Stimulated activated CD4-positive, alpha-beta T cell treated with anti-CD3 and anti-CD28 coated beads, Interleukin-4, amount 100 ng/mL, for 1 hour (primary cell): Measurements from ENCODE around the gene KDM2A.
A peak's percentile ranks its signal among the peaks of the same experiment; 100 is the strongest.

ENCODE experiments used
- DNase-seq: peaks from one replicate; pipeline ENCODE4 v3.0.0-alpha.2; 2020

The KDM2A gene

DNA sequence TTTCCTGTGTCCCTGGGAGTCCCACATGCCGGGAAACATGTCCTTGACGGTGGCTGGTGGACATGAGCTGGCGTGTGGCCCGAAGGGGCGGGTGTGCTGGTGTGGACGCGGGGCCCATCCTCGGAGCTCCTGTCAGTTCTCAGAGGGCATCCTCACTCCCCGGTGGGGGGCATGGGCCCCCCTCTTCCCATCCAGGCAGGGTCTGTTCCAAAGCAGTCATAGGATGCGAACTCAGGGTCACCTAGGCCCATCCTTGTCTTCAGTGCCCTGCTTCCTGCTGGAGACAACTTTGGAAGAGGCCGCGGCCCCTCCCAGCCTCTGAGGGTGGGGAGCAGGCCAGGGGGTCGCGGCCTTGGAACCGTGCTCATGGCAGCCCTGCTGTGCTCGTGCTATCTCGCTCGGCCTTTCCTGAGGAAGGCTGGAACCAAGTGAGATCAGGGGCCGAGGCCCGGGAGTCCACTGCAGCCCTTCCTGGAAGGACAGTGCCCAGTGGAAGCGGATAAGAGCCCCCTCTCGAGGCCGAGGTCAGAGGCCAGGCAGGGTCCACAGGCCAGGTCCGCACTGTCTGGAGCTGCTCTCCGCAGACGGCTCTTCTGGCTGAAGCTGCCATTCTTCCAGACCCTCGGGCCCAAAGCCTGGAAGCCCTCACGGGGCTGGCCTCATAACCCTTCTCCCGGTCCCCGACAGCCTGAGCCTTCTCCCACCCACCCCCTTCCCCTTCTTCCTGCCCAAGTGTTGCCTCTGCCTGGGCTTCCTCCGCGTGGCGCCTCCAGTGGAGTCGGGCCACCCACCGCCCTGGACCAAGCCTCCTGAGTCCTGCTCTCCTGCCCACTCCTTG lies 155.9 kb downstream of the KDM2A start:
- DNase-seq: no peak

DNA sequence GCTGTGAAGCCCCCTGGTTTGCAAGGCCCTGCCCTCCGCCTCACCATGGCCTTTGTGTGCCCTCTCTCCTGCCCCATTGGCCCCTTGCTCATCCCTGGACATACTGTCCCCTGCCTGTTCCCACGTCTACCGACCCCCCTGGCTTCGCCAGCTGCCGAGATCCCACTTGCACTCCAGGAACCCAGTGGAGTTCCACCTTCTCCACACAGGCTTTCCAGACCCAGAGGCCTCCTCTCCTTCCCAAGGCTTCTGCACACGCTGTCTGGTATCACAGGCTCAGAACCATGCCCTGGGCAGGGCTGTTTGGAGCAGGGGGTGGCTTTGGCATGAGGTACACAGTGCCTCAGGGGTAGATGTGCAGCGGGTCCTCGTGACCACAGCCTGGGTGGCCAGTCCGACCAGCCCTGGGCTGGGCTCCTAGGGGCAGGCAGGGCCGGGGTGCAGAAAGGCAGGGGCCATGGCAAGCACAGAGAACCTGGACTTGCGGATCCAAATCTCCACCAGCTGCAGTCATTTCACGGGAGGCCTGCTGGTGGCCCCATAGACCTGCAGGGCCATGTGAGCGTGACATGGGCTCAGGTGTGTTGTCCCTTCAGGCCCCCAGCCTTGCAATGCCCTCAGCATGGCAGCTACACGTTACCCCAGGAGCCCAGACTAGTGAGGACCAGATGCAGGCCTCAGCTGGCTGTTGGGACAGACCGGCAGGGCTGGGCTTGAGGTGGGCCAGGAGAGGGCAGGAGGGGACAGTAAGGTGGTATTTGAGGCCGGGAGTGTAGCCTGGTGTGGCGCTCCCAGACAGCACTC lies 156.7 kb downstream of the KDM2A start:
- DNase-seq: no peak

DNA sequence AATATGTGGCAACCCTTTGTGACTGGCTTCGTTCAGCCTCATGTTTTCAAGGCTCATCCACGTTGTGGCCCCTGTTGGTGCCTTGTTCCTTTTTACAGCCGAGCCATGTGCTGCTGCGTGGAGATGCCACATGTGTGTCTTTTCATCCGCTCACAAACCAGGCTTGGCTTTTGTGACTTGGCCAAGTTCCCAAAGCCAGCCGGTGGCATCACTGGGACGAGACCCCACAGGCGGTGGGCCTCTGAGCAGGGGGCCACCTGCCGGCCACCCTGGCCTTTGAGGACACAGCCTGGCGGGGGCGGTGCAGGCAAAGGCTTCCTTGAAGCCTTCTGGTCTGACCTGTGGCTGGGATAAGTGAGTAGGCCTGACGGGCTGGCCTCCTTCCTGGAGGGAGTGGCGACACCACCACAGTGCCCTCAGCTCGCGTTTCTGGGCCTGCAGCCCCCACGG lies 157.7 kb downstream of the KDM2A start:
- peak; percentile 40 for DNase-seq

DNA sequence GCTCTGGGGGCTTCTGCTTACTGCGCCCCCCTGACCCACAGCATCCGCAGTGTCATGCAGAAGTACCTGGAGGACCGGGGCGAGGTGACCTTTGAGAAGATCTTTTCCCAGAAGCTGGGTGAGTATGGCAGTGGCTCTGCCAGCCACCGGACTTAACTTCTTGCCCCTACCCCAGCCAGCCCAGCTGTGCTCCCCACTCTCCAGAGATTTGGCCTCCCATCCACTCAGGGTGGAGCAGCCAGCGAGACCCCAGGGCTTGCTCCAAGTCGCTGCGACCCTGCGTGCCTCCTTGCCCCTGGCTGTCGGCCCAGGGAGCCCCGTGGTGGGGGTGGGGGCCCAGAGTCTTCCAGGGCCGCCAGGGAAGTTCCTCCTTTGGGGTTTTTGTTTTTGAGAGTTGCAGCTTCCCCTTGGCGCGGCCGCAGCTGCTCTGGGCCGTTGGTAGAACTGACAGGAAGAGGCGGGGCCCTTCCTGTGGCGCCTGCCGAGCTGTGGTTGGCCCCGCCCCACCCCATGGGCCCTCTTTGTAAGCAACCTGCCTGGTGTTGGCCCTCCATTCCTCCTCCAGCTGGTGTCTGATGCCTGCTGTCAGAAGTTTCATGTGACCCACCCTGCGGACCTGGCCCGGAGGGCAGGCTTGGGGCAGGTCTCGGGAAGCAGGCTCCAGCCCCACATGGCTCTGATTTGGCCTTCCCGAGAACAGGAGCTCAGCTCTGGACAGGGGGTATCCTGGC lies 158.3 kb downstream of the KDM2A start:
- DNase-seq: peak; percentile 90

DNA sequence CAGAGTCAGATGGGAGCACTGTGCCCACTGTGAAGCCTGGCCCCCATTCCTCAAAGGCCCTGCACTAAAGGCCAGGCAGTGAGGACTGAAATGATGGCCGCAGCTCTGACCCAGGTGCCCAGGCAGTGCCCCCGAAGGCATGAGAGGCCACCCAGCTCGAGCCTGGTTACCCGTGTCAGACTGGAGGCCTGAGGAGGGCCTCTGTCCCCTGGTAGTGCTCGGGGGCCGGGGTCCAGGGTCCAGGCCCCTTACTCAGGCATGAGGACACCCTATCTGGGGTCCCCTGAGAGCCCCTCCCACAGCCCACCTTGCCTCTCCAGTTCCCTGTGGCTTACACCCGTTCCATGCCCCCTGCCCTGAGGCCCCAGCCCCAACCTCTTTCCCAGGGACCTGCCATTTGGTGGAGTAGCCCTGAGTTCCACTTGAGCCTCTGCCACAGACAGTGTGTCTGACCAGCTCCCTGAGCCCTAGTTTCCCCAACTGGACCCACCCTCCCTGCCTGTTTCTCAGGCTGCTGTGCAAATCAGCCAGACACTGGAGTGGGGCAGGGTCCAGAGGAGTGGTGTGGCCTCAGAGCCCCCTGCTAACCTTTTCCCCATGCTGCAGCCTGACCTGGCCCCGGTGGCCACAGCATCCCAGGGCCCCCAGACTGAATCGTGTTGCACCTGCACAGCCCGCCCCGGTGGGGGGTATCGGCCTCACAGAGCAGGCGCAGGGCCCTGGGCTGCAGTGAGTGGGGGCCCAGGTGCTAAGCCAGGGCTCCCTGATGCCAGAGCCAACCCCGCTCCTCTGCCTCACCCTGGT lies 159.3 kb downstream of the KDM2A start:
- no peak for DNase-seq

DNA sequence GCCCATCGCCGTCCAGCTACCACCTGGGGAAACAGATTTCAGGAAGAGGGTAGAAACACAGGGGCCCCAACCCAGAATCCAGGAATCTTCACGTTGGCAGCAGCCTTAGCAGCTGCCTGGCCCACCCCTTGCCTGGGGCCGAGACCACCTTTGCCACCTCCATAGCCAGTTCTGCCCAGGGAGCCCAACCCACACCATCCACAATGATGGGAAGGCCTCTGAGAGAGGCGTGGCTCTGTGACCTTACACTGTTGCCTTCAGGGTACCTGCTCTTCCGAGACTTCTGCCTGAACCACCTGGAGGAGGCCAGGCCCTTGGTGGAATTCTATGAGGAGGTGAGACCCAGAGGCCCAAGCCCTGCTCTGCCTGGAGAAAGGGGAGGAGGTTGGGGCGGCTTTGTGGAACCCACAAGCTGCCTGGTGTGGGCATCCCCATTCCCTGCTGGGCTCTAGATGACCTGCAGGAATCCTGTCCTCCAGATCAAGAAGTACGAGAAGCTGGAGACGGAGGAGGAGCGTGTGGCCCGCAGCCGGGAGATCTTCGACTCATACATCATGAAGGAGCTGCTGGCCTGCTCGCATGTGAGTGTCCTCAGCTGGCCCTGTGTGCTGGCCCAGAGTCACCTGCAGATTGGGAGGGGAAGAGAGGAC lies 160.0 kb downstream of the KDM2A start:
- no peak for DNase-seq

DNA sequence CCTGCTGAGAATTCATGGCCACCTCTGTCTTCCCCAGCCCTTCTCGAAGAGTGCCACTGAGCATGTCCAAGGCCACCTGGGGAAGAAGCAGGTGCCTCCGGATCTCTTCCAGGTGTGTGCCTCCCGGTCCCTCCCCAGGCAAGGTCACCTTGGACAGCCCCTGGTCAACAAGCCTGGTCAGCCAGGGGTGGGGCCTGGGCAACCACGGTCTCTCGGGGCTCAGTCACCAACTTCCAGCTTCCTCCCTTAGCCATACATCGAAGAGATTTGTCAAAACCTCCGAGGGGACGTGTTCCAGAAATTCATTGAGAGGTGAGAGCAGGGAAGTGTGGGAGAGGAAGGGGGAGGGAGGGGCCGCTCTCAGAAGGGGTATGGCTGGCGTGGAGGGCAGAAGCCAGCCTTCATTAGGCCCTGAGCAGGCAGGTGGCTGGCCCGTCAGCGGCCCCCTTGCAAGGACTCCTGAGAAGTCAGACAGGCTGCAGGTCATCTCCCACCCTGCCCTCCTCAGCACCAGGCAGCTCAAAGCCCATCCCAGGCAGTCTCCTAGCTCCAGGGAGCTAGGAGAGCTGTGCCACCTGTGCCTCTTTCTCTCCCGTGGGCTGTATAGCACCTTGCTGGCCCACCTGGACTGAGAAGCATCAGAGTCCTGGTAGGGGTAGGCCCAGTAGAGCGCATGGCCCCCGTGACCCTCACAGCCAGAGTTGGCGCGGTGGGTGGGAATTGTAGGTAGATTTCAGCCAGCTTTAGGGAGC lies 160.7 kb downstream of the KDM2A start:
- no peak for DNase-seq

DNA sequence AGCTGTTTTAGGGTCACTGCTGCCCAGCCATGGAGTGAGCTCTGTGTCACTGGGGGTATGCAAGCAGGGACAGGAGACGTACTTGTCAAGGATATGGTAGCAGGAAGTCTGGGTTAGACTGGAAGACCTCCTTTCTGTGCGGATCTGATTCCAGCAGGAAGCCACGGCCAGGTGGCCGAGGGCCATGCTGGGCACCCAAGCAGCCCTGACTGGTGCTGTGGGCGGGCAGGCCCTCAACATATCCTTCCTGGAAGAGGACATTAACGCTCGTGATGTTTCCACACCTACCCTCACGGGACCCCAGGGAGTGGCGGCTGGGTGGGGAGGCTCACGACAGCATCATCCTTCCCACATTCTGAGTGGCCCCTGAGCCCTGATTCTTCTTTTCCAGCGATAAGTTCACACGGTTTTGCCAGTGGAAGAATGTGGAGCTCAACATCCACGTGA lies 161.3 kb downstream of the KDM2A start:
- DNase-seq: peak; percentile 0

DNA sequence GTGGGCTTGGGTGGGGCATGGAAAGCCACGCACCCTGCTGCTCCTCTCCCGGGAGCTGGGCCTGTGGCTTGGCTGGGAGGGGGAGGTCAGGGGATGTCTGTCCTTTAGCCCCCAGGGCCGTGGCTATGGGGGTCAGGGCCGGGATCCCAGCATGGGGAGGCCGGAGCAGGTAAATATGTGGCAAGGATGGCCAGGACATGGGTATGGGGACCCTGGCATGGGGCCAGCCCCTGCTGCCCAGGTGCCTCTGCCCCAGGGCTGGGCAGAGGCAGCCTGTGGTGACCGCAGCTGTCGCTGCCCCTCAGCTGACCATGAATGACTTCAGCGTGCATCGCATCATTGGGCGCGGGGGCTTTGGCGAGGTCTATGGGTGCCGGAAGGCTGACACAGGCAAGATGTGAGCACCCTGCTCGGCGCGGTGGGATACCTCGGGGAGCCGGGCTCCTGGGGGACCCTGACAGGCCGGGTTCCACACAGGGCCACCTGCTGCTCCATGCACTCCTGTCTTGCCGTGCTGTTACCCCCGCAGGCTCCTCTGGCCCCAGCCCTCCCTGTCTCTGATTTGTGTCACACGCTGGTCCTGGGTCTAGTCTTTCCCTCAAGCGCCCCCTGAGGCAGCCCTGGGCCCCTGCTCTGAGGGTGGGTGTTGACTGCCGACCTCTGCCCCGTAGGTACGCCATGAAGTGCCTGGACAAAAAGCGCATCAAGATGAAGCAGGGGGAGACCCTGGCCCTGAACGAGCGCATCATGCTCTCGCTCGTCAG lies 161.9 kb downstream of the KDM2A start:
- peak; percentile 1 for DNase-seq

DNA sequence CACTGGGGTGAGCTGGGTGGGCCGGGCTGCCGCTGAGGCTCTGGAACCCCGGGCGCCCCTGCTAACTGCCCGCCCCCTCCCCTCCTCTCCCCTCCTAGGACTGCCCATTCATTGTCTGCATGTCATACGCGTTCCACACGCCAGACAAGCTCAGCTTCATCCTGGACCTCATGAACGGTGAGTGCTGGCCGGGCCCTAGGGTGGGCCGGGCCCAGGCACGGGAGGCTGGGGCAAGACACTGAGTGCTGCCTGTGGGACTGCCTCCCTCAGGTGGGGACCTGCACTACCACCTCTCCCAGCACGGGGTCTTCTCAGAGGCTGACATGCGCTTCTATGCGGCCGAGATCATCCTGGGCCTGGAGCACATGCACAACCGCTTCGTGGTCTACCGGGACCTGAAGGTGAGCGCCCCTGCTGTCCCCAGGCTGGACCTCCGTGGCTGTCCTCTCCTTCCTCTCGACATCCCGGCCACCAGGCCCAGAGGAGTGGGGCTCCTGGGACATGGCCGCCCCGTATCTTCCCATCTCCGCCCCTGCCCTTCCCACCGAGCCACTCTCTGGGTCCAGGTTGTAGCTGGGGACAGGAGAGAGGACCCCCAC lies 162.6 kb downstream of the KDM2A start:
- DNase-seq: peak; percentile 1

DNA sequence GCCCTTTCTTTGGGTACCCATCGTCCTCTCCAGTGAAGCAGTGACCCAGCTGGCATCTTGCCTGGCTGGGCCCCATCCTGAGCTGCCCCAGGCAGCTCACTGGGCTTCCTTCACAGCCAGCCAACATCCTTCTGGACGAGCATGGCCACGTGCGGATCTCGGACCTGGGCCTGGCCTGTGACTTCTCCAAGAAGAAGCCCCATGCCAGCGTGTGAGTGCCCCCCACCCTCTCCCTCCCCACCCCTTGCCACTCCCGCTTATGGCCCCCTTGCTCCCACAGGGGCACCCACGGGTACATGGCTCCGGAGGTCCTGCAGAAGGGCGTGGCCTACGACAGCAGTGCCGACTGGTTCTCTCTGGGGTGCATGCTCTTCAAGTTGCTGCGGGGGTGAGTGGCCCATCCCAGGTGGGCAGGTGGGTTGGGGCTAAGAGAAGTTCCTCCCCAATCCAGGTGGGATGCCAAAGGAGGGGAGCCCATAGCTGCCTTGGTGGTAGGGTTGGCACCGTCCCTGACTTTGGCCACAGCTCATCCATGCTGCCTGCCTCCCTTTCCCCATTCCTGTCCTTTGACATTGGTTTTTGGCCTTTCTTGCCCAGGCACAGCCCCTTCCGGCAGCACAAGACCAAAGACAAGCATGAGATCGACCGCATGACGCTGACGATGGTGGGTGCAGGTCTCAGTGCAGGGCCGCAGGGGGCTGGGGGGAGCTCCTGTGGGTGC lies 163.3 kb downstream of the KDM2A start:
- DNase-seq: peak; percentile 1

DNA sequence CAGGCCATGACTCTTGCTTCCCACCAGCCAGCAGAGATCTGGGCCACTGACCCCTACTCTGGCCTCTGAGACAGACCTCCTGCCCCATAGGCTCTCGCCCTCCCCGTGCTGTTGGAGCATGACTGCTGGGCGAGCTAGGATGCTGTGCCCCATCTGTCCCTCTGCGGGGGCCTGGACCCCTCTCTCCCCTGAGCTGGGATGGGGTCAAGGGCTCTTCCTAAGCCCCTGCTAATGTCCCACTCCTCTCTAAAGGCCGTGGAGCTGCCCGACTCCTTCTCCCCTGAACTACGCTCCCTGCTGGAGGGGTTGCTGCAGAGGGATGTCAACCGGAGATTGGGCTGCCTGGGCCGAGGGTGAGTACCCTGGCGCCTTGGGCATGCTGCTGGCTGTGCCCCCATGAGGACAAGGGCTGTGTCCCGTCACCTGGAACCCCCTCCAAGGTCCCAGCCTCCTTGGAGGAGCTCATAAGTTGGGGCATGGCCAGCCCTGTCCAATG lies 163.9 kb downstream of the KDM2A start:
- DNase-seq: no peak

DNA sequence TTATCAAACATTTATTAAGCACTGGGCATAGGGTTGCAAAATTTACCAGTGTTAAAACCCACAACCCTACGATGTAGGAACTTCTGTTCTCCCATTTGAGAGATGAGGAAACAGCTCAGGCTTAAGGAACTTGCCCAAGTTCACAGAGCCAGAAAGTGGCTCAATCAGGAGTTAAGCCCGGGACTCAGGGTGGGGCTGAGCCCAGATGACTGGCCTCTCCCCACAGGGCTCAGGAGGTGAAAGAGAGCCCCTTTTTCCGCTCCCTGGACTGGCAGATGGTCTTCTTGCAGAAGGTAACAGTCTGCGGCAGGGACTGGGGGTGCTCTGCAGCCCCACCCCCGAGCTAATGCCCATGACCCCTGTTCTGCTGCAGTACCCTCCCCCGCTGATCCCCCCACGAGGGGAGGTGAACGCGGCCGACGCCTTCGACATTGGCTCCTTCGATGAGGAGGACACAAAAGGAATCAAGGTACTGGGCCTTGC lies 164.5 kb downstream of the KDM2A start:
- DNase-seq: no peak

DNA sequence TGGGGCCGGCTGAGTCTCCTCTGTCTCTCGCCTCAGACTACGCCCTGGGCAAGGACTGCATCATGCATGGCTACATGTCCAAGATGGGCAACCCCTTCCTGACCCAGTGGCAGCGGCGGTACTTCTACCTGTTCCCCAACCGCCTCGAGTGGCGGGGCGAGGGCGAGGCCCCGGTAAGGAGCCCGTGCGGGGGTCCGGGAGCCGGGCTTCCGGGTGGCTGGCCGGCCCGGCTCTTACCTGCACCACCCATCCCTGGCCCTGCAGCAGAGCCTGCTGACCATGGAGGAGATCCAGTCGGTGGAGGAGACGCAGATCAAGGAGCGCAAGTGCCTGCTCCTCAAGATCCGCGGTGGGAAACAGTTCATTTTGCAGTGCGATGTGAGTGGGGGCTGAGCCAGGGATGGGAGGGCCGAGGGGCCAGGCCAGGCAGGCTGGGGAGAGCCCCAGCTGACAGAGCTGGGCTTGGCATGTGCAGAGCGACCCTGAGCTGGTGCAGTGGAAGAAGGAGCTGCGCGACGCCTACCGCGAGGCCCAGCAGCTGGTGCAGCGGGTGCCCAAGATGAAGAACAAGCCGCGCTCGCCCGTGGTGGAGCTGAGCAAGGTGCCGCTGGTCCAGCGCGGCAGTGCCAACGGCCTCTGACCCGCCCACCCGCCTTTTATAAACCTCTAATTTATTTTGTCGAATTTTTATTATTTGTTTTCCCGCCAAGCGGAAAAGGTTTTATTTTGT lies 165.9 kb downstream of the KDM2A start:
- no peak for DNase-seq

DNA sequence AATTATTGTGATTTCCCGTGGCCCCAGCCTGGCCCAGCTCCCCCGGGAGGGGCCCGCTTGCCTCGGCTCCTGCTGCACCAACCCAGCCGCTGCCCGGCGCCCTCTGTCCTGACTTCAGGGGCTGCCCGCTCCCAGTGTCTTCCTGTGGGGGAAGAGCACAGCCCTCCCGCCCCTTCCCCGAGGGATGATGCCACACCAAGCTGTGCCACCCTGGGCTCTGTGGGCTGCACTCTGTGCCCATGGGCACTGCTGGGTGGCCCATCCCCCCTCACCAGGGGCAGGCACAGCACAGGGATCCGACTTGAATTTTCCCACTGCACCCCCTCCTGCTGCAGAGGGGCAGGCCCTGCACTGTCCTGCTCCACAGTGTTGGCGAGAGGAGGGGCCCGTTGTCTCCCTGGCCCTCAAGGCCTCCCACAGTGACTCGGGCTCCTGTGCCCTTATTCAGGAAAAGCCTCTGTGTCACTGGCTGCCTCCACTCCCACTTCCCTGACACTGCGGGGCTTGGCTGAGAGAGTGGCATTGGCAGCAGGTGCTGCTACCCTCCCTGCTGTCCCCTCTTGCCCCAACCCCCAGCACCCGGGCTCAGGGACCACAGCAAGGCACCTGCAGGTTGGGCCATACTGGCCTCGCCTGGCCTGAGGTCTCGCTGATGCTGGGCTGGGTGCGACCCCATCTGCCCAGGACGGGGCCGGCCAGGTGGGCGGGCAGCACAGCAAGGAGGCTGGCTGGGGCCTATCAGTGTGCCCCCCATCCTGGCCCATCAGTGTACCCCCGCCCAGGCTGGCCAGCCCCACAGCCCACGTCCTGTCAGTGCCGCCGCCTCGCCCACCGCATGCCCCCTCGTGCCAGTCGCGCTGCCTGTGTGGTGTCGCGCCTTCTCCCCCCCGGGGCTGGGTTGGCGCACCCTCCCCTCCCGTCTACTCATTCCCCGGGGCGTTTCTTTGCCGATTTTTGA lies 166.8 kb downstream of the KDM2A start:
- DNase-seq: no peak

DNA sequence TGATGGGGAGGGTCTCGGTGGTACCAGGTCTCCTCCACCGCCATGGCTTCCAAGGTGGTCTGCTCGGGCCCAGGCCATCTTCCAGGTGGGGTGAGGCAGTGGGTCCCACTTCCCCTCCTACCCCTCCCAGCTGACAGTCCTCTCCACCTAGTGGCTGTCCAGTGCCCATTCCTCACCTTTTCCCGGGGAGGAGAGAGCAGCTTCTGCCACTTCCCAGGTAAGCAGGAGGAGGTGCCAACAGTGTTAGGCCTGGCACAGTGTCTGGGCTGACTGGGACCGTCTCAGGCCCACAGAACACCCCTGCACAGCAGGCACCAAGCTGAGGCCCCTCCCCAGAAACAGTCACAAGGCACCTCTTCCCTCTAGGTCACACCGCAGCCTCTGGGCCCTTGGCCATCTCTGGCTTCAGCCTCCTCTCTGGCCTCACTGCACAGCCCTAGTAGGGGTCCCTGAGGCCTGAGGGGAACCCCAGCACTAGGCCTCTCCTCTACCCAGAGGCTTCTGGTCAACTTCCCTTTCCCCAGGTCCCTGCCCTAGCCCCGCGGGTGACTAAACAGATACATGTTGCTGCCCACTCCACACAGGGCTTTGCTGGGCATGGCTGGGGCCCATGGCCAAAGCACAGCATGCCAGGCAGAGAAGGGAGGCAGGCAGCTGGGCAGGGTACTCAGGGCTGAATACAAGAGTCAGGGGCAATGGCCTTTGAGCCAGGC lies 167.7 kb downstream of the KDM2A start:
- DNase-seq: no peak
